GM11168 (cell line): Measurements from ENCODE around the gene C12orf75.
"Not testable (repeated sequence)": the region's sequence is repeated elsewhere in the genome, so short reads cannot be mapped to it uniquely, and the experiment has no call there.

Experiments
- in situ Hi-C: fragments of 300-500 bp; cut with MboI; formaldehyde crosslinking; loops from one replicate; pipeline ENCODE4 v1.12.0; 2022; ENCODE audit warnings: low sequenced_read_pairs; ENCODE audit not compliant: unreplicated experiment

The C12orf75 gene

DNA sequence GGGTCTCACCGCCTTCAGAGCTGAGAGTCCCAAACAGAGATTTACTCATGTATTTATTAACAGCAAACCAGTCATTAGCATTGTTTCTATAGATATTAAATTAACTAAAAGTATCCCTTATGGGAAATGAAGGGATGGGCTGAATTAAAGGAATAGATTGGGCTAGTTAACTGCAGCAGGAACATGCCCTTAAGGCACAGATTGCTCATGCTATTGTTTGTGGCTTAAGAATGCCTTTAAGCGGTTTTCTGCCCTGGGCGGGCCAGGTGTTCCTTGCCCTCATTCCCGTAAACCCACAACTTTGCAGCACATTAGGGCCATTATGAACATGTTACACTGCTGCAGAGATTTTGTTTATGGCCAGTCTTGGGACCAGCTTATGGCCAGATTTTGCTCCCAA lies 21.7 kb upstream of the C12orf75 start:
- in situ Hi-C loops, result not testable (repeated sequence)

DNA sequence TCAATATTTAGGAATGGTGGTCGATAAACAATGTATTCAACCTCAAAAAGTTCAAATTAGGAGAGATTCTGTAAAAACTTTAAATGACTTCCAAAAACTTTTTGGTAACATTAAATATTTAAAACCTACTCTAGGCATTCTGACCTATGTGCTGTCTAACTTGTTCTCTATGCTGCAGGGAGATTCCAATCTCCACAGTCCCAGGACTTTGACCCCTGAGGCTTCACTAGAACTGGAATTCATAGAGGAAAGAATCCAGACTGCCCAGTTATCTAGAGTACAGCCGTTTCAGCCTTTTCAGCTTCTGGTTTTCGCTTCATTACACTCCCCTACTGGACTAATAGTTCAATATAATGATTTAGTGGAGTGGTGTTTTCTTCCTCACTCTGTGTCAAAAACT lies 21.1 kb upstream of the C12orf75 start:
- in situ Hi-C loops, result not testable (repeated sequence)

- in situ Hi-C loops, result not testable (repeated sequence)
Measured at GRCh38 chr12:105310476-105311085, 19.9 kb upstream of the C12orf75 start.

- in situ Hi-C loops, result not testable (repeated sequence)
Measured at GRCh38 chr12:105311936-105312335, 18.6 kb upstream of the C12orf75 start.

GRCh38 chr12:105313755-105314154 lies 16.7 kb upstream of the C12orf75 start:
- in situ Hi-C loops, result not testable (repeated sequence)

DNA sequence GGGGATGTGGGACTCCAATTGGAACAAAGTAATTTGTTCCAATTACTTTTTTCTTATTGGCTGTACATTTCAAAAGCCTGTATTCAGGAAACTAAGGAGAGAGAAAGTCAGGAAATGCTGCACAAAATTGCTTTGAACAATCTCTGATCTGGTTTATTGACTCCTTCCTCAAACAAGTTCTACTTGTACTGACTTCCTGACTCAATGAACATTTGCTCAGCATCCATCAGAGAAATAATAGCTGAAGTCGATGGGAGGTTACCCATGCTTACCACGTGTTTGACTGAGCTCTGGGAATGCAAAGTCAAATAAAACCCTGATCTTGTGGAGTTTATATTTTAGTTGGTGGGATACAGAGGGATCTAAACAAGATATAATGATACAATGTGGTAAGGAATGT lies 15.4 kb upstream of the C12orf75 start:
- in situ Hi-C loops, result no loop called here

GRCh38 chr12:105315726-105316125 lies 14.8 kb upstream of the C12orf75 start:
- in situ Hi-C loops, result no loop called here

GRCh38 chr12:105316931-105317852 lies 13.3 kb upstream of the C12orf75 start:
- in situ Hi-C loops, result no loop called here

DNA sequence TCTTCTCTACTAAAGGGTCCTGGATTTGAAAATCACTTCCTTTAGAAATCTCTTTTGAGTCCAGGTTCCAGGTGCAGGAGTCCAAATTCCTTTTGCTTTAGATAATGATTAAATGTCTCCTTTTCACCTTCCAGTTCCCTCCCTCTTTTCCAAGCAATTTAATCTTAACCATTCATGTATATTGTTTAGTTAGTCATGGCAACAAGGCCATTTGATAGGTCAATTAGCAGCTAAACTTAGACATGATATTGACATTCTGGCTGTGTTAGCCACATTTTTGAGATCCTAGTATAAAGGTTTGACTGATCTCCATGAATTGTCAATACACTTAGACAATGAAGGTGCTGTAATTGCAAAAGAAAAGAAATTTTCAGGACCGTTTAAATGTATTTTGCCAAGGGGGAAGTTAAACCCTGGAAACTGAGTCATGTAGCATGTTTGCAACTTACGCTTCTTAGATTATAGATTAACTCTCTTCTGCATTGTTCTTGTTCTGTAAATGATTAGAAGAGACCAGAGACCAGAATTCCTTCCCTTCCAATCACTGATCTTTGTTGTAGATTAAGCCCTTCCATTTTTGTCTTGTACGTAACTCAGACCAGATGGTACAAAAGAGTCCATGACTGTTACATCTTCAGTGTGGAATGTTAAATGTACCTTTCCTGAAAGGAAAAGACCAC lies 12.4 kb upstream of the C12orf75 start:
- in situ Hi-C loops, result no loop called here

DNA sequence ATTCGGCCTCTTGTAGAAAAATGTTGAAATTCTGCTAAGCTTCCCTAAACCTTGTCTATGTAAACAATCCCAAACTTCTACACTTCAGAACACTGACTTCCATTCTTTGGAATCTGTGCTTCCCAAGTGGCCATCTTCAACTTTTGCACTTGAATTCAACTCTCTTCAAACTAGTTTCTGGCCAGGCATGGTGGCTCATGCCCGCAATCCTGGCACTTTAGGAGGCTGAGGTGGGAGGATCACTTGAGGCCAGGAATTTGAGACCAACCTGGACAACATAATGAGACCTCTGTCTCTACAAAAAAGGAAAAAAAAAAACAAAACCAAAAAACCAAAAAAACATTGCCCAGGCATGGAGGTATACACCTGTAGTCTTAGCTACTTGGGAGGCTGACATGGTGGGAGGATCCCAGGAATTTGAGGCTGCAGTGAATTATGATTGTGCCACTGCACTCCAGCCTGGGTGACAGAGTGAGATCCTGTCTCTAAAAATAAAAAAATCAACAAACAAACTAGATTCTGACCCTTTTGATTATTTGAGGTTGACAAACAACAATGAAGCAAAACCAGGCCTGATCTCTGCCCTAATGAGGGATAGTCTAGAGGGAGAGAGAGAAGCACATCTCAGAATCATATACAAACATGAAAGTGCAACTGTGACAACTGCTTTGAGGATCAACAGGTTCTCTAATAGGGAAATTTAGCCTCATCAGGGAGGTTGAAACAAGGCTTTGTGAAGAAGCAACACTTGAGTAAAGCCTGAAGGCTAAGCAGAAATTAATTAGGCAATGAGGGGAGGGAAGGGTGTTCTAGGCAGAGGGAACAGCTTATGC lies 11.6 kb upstream of the C12orf75 start:
- in situ Hi-C loops, result no loop called here

- in situ Hi-C loops, result no loop called here
Measured at GRCh38 chr12:105319691-105320209, 10.7 kb upstream of the C12orf75 start.

DNA sequence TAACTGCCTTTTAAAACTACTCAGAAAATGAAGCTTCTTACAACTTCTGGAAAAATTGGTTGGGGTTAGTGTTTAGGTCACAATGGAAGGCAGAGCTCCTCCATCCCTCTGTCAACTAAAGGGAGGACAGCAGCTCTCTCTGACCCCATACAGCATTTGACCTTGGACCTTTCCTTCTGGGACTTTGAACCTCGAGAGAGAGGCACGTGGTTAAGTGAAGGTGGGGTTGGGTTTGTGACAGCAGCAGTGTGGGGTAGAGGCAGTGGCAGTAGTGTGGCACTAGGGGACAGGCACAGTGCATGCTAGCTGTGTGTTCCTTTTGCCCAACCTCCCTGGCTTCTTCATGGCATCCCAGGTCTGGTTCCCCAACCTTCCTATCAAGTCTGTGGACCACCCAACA lies 9.4 kb upstream of the C12orf75 start:
- in situ Hi-C loops, result no loop called here

- in situ Hi-C loops, result no loop called here
Measured at GRCh38 chr12:105322070-105322469, 8.4 kb upstream of the C12orf75 start.

- in situ Hi-C loops, result no loop called here
Measured at GRCh38 chr12:105324704-105325103, 5.8 kb upstream of the C12orf75 start.

DNA sequence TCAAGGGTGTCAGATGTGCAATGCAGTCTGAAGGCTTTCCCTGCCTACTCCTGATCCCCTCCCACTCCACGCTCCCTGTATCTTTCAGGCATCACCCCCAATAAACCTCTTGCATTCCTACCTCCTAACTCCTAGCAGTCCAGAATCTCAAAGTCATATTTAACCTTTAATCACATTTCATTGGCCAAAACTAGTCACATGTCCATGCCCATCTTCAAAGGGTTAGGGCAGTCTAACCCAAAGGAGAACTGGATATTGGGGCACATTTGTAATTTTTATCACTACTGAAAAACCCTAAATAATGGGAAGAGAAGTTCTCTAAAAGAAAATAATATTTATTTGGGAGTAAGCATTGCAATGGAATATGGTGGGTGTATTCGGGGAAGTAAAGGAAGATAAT lies 5.4 kb upstream of the C12orf75 start:
- in situ Hi-C loops, result no loop called here

- in situ Hi-C loops, result no loop called here
Measured at GRCh38 chr12:105329926-105330282, 587 bp upstream of the C12orf75 start.

GRCh38 chr12:105330931-105331804 lies 677 bp downstream of the C12orf75 start:
- in situ Hi-C loops, result no loop called here

DNA sequence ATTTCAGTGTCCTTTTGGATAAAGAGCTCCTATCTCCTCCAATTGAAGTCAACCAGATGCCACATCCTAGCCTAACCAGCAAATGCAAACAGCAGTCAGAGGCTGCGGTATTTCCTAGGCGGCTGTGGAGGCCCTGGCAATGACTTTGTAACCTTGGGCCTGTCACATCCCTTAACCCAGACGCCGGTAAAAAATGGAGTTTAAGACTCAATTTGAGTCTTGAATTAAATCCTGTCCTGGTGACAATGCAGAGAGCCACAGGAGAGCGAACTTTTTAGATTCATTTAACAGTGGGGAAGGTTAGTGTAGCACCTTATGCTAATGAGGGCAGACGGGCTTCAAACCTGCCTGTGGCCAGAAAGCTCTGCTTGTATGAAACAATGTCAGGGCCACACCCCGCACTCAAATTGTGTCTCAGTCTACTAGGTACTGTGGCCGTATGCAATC lies 1.3 kb downstream of the C12orf75 start:
- in situ Hi-C loops, result no loop called here

- in situ Hi-C loops, result not testable (repeated sequence)
Measured at GRCh38 chr12:105332286-105332685, 1.8 kb downstream of the C12orf75 start.
